Loucy (cell line): Measurements from ENCODE around the gene ALPI.

Experiments
- EZH2phosphoT487 ChIP-seq: fragments of 200-600 bp; IDR thresholded peaks from 2 replicates; pipeline ENCODE4 v1.6.1; 2018; ENCODE audit warnings: antibody characterized with exemption, mild to moderate bottlenecking, moderate library complexity, borderline replicate concordance
- TF ChIP-seq, protein P1 (sequence below): fragments of 200-600 bp; sonication (generic); conservative IDR thresholded peaks from 2 replicates; pipeline ENCODE4 v1.5.1; 2014; ENCODE audit warnings: mild to moderate bottlenecking, antibody characterized with exemption, low read length

- TF ChIP-seq, protein P1, sequence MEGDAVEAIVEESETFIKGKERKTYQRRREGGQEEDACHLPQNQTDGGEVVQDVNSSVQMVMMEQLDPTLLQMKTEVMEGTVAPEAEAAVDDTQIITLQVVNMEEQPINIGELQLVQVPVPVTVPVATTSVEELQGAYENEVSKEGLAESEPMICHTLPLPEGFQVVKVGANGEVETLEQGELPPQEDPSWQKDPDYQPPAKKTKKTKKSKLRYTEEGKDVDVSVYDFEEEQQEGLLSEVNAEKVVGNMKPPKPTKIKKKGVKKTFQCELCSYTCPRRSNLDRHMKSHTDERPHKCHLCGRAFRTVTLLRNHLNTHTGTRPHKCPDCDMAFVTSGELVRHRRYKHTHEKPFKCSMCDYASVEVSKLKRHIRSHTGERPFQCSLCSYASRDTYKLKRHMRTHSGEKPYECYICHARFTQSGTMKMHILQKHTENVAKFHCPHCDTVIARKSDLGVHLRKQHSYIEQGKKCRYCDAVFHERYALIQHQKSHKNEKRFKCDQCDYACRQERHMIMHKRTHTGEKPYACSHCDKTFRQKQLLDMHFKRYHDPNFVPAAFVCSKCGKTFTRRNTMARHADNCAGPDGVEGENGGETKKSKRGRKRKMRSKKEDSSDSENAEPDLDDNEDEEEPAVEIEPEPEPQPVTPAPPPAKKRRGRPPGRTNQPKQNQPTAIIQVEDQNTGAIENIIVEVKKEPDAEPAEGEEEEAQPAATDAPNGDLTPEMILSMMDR: no peak
- no peak for TF ChIP-seq EZH2phosphoT487
These were observed 41.4 kb downstream of the ALPI start for GRCh38 chr2:232497348-232497747.
